NCI-H1105 treated with DMSO at 0.1 percent for 48 hours (cell line): Measurements from ENCODE around the gene PRKG1.

Experiments used
- DNase-seq: peaks from one replicate; lab custom pipeline; 2025; lab: John Stamatoyannopoulos, UW

The PRKG1 gene

DNA sequence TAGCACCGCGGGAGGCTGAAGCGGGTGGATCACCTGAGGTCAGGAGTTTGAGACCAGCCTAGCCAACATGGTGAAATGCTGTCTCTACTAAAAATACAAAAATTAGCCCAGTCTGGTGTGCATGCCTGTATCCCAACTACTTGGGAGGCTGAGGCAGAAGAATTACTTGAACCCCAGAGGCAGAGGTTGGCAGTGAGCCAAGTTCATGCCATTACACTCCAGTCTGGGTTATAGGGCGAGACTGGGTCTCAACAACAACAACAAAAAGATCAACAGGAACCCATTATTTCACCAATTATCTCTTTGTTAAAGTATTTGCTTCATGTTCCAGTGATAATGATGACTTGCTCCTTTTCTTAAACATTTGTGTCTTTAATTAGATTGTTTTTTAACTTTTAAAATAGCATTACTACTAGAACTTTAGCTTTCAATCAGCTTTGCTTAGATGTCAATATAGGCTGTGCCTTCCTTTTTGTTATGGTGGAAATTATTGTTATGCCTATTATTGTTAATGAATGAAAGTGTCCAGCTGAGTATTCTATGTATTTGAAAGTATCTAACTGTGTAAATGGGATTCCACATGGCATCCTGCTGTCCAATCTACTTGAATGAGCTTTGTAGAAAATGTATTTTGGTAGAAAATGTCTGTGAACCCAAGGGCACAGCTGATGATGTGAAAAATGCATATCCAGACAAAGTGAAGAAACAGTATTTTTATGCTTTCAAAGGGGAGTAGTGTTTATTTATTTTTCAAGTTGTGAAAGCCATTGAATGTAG is 686.8 kb downstream of the PRKG1 start:
- DNase-seq, result no peak

GRCh38 chr10:51763746-51764145 is 689.5 kb downstream of the PRKG1 start:
- DNase-seq, result no peak

DNA sequence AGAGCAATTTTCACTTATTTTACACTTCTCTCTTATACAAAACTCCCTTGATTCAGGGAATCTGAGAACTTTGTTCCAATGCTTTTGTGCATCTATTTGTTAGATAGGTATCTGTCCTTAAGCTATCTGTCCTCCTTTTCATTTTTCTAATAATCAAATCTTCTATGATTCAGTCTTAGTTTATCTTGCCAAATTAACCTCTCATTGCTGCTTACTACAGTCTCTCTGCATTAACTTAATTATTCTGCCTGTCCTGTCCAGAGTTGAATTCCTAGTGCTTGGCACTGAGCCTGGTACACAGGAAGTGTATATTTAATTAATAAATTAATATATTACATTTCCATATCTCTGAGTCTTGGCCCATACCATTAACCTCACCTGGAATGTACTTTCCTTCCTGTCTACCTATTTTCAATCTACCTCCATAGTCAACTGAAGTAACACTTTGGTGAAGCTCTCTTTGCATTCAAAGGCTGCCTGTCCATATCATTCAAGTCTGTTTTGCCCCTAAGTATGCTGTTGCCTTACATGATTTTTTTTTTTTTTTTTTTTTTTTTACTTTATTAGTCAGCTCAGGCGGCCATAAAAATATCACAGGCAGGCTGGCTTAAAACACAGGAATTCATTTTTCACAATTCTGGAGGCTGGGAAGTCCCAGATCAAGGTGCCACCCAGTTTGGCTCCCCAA is 691.1 kb downstream of the PRKG1 start:
- DNase-seq, result no peak

DNA sequence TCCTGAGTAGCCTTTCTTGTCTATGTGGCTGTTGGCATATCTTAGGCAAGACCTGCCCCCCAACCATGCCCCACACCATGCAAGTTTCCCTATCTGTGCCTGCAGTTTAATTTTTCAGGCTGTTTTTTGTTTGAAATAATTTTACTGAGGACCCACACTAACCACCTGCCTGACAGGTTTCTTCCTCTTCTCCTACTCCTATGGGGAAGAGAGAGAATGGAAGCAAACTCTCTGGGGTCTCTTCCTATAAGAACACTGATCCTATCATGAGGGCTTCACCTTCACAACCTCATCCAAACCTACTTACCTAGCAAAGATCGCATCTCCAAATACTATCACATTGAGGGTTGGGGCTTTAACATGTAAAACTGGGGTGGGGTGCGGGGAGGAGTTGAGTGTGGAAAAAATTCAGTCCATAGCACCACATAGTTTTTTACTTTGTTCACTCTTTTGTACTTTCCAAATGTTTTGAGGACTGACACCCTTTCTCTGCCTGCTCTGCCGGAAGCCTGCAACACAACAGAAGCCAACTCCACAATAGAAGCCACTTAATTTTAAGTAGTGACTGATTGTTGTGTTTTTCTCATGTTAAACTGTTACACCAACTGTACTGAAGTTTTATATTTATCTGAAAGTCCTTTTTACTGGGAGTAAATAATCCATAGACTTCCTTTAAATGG is 692.3 kb downstream of the PRKG1 start:
- DNase-seq, result no peak

- no peak for DNase-seq
Measured at GRCh38 chr10:51767103-51767763, 692.9 kb downstream of the PRKG1 start.

GRCh38 chr10:51768886-51769465 is 694.7 kb downstream of the PRKG1 start:
- no peak for DNase-seq

- DNase-seq, result no peak
Measured at GRCh38 chr10:51770709-51771108, 696.4 kb downstream of the PRKG1 start.

DNA sequence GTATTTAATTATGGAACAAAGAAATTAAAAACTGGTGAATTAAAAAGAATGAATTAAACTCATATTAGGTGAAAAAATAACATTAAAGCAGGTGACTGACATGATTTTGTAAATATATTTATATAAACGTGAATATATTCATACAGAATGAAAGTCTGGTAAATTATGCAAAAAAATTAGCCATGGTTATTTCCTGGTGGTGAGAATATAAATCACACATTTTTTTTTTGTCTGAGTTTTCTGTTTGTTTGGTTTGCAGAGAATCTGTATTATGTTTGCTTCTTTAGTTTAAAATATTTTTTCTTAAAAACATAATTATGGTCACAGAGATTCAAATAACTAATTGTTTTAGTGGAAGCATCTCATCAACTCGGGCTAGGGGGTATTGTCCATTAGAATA is 698.1 kb downstream of the PRKG1 start:
- DNase-seq, result no peak

GRCh38 chr10:51773681-51774080 is 699.4 kb downstream of the PRKG1 start:
- DNase-seq, result no peak

- DNase-seq, result no peak
Measured at GRCh38 chr10:51783941-51784340, 709.7 kb downstream of the PRKG1 start.

GRCh38 chr10:51786016-51786683 is 711.9 kb downstream of the PRKG1 start:
- DNase-seq, result no peak

DNA sequence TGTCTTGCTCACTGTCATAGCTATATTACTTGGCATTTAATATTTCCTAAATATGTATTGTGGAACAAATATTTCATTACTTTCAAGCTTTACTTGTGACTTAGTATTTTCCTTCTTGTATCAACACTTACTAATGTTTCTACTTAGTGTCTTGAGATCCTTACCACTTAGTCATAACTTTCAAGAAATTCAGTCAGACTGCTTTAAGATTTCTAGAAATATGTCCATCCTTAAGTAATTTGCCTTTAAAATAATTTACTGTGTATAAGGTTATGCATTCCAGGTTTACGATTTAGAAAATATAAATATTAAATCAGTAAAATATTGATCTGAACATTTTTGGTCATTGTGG is 712.4 kb downstream of the PRKG1 start:
- no peak for DNase-seq

DNA sequence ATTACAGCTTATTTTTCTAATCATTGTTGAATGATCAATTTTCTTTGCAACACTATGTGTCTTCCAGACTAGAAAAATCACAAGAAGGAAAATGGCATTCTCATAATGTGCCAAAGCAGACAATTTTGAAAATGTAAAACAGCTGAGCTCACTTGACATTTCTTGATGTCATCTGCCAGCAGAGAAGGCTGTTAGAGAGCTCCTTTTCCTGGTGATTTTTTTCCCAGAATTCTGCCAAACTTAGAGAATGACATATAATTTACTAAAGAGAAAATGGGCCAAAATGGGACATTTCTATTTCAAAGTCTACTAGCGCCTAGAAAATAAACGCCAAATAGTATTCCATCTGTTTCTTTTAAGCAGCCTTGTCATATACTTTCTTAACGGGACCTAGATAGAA is 714.0 kb downstream of the PRKG1 start:
- DNase-seq, result no peak

DNA sequence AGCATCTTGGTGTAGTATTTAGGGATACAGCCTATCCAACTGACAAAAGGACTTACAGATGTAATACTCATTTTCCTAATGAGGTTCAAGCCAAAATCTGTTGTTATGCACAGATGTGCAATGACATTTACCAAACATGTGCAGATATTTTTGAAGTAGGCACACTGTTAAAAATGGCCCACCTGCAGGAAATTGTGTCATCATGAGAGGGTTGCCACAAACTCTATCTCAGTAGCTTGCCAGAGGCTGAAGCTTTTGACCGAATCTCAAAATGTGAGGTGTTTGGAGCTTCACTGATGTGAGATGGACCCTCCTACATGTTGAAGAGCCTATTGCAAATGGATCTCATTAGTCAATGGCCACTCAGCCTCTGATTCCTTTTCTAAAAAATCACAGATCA is 714.8 kb downstream of the PRKG1 start:
- no peak for DNase-seq

DNA sequence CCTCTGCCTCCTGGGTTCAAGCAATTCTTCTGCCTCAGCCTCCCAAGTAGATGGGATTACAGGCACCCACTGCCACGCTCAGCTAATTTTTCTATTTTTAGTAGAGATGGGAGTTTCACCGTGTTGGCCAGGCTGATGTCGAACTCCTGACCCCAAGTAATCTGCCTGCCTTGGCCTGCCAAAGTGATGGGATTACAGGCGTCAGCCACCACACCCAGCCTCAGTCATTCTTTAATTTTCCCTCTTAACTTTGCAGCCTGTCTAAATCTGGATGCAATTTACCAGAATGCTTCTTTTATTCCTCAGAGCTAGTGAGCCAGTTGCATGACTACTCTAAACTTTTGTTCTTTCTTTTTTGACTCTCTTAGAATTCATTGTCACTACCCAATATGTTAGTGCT is 715.6 kb downstream of the PRKG1 start:
- no peak for DNase-seq

GRCh38 chr10:51792678-51793077 is 718.4 kb downstream of the PRKG1 start:
- DNase-seq, result no peak

DNA sequence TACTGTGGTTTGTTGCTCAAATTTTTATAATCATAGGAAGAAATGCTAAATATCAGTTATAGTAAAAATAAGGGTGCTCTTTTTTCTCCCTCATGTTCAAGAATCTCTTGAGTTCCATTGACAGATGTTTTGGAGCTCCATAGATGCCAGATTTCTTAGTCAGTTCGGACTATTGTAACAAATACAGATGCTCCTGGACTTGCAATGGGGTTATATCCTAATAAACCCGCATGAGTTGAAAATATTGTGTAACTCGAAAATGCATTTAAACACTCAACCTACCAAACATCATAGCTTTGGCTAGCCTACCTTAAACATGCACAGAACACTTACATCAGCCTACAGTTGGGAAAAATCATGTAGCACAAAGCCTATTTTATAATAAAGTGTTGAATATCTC is 725.8 kb downstream of the PRKG1 start:
- DNase-seq, result no peak

DNA sequence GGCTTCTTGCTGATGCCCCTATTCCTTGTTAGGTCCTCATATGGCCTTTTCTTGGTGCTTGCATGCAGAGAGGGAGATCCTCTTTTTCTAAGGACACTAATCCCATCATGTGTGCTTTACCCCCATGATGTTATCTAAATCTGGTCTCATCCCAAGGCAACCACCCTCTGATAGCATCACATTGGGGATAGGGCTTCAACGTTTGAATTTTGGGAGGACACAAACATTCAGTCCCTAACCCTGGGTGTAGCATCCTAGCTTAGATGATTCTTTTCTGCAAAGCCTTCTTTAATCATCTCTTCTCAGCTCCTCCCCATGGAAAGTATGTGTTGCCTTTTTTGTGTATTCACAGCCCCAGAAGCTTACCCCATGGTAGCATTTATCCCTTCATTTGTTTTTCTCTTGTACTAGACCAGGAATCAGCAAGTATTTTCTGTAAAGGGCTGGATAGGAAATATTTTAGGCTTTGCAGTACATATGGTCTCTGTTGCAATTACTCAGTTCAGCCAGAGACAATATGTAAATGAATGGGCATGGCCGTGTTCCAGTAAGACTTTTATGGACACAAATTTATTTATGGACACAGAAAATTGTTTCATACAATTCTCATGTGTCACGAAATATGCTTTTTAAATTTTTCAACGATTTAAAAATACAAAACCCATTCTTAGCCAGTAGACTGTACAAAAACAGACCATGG is 726.6 kb downstream of the PRKG1 start:
- DNase-seq, result no peak

DNA sequence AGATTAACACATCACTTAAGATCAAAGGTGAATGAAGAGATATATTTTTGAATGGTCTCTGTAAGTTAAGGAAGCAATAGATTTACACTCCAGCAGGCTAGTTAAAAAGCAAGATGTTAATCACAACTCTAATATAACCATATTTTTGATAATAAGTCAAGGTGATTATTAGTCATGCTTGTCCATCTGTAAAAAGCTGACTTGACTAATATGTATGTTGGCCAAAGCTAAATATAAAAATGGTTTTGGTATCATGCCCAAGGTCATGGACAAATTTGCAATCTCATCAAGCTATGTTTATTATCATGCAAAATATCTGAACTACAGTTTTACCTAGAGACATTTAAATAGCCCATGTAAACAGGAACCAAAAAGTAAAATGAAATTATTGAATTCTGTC is 727.7 kb downstream of the PRKG1 start:
- DNase-seq, result no peak

DNA sequence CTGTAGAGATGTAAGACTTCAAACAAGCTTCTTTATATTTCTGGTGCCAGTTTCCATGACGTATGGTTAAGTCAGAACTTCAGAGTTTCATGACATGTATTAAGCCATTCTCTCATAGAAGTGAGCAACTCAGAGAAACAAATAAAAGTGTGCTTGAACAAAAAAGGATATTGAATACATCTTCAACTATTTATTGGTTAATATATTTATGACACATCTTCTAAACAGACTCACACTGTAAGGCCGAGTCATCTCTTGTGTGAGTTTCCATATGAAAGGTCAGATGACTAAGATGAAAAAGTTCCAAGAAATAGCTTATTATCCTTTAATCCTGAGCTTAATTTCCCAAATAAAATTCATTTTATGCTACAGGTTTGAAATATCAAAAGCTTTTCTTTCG is 730.6 kb downstream of the PRKG1 start:
- DNase-seq, result no peak
